ENCODE measurements around the gene LMX1B. TPM values are rescaled to one million over a fixed set of nuclear protein-coding genes. Genes with fewer than 3 reads are reported as not detected.

The LMX1B gene
- total RNA-seq, 1 experiment from 2014 or later, result not detected

- CTCF ChIA-PET, result no interaction called here
- intact Hi-C loops (cut with micrococcal nuclease; ENCODE audit: unreplicated experiment), result no loop called here
These were observed 56.5 kb downstream of the LMX1B start for GRCh38 chr9:126670270-126670669.

GRCh38 chr9:126671381-126671831, 57.7 kb downstream of the LMX1B start:
- POLR2A ChIA-PET (ENCODE audit: low non-redundant PET), result interaction anchor here (0.6 kb wide), 1 partner anchor 32 kb away, joined by 5 read pairs; no protein-coding TSS in a partner anchor
- CTCF ChIA-PET, result no interaction called here
- Histone ChIP-seq H3K27ac (ENCODE audit: low read depth, low read length, poor library complexity, severe bottlenecking) (no peak overlapping the region), H3K4me1 (ENCODE audit: insufficient read depth, low read length, poor library complexity, severe bottlenecking) (peaks cover 4% of the 10 kb centered on the region), H3K4me3 (ENCODE audit: low read depth, low read length, poor library complexity, severe bottlenecking) (no peak overlapping the region), H3K36me3 (ENCODE audit: insufficient read depth, low read length, poor library complexity, severe bottlenecking) (no peaks in the 10 kb centered on the region), H3K27me3 (replicated peaks; ENCODE audit: insufficient read depth, low read depth, low read length, poor library complexity) (peaks cover 72% of the 10 kb centered on the region), H3K9me3 (ENCODE audit: low read depth, low read length, poor library complexity, severe bottlenecking) (no peaks in the 10 kb centered on the region)
- BruUV-seq (replicated peaks), result no TSS peak
- no peak for DNase-seq (ENCODE audit: low spot score)
- TF ChIP-seq, protein P1, sequence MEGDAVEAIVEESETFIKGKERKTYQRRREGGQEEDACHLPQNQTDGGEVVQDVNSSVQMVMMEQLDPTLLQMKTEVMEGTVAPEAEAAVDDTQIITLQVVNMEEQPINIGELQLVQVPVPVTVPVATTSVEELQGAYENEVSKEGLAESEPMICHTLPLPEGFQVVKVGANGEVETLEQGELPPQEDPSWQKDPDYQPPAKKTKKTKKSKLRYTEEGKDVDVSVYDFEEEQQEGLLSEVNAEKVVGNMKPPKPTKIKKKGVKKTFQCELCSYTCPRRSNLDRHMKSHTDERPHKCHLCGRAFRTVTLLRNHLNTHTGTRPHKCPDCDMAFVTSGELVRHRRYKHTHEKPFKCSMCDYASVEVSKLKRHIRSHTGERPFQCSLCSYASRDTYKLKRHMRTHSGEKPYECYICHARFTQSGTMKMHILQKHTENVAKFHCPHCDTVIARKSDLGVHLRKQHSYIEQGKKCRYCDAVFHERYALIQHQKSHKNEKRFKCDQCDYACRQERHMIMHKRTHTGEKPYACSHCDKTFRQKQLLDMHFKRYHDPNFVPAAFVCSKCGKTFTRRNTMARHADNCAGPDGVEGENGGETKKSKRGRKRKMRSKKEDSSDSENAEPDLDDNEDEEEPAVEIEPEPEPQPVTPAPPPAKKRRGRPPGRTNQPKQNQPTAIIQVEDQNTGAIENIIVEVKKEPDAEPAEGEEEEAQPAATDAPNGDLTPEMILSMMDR (conservative IDR thresholded peaks at IDR 0.05; ENCODE audit: low read depth, low read length), result no peak
- TF ChIP-seq EZH2 (IDR thresholded peaks at IDR 0.05; ENCODE audit: borderline replicate concordance, low read depth, low read length, poor library complexity, severe bottlenecking), result no peak
- intact Hi-C loops (cut with micrococcal nuclease; ENCODE audit: unreplicated experiment), result no loop called here

More at GRCh38 chr9:126670270-126670669, 56.5 kb downstream of the LMX1B start:
- peaks cover 4% of the 10 kb centered on the region for H3K4me1 ChIP-seq (ENCODE audit: insufficient read depth, low read length, poor library complexity, severe bottlenecking)
- no peaks in the 10 kb centered on the region for H3K9me3 ChIP-seq (ENCODE audit: low read depth, low read length, poor library complexity, severe bottlenecking)
- no peak for DNase-seq (ENCODE audit: low spot score)
- POLR2A ChIA-PET (ENCODE audit: low non-redundant PET), result no interaction called here
- no peak overlapping the region for H3K4me3 ChIP-seq (ENCODE audit: low read depth, low read length, poor library complexity, severe bottlenecking)
- peaks cover 64% of the 10 kb centered on the region for H3K27me3 ChIP-seq (replicated peaks; ENCODE audit: insufficient read depth, low read depth, low read length, poor library complexity)
- no peak overlapping the region for H3K27ac ChIP-seq (ENCODE audit: low read depth, low read length, poor library complexity, severe bottlenecking)
- TF ChIP-seq EZH2 (IDR thresholded peaks at IDR 0.05; ENCODE audit: borderline replicate concordance, low read depth, low read length, poor library complexity, severe bottlenecking), result no peak
- TF ChIP-seq, protein P1 (conservative IDR thresholded peaks at IDR 0.05; ENCODE audit: low read depth, low read length), result no peak
- no peaks in the 10 kb centered on the region for H3K36me3 ChIP-seq (ENCODE audit: insufficient read depth, low read length, poor library complexity, severe bottlenecking)
- BruUV-seq (replicated peaks), result no TSS peak

GRCh38 chr9:126671983-126672382, 58.3 kb downstream of the LMX1B start:
- DNase-seq (ENCODE audit: low spot score), result no peak
- H3K36me3 ChIP-seq (ENCODE audit: insufficient read depth, low read length, poor library complexity, severe bottlenecking), result no peaks in the 10 kb centered on the region
- H3K27me3 ChIP-seq (replicated peaks; ENCODE audit: insufficient read depth, low read depth, low read length, poor library complexity), result peaks cover 78% of the 10 kb centered on the region
- no peak for TF ChIP-seq EZH2 (IDR thresholded peaks at IDR 0.05; ENCODE audit: borderline replicate concordance, low read depth, low read length, poor library complexity, severe bottlenecking)
- TF ChIP-seq, protein P1 (conservative IDR thresholded peaks at IDR 0.05; ENCODE audit: low read depth, low read length), result no peak
- H3K4me1 ChIP-seq (ENCODE audit: insufficient read depth, low read length, poor library complexity, severe bottlenecking), result peaks cover 4% of the 10 kb centered on the region
- ChIA-PET CTCF (no interaction called here), POLR2A (ENCODE audit: low non-redundant PET) (no interaction called here)
- H3K9me3 ChIP-seq (ENCODE audit: low read depth, low read length, poor library complexity, severe bottlenecking), result no peaks in the 10 kb centered on the region
- BruUV-seq (replicated peaks), result no TSS peak
- H3K4me3 ChIP-seq (ENCODE audit: low read depth, low read length, poor library complexity, severe bottlenecking), result no peak overlapping the region
- H3K27ac ChIP-seq (ENCODE audit: low read depth, low read length, poor library complexity, severe bottlenecking), result no peak overlapping the region
- intact Hi-C loops (cut with micrococcal nuclease; ENCODE audit: unreplicated experiment), result no loop called here
